Sigmoid colon (tissue), 4 donors: ENCODE results near the gene HOXD11.

Experiments used
- CTCF ChIP-seq, 4 experiments: fragments of 450-650 bp in 3 of 4; fragments of 200-600 bp in 1 of 4; IDR thresholded peaks; one replicate each; pipeline ENCODE4 v1.5.1; 2016 to 2019; ENCODE audit warnings: antibody characterized with exemption in 4 of 4, mild to moderate bottlenecking in 3 of 4, moderate library complexity in 2 of 4
- EP300 ChIP-seq, 4 donors: sonication (generic); formaldehyde crosslinking; IDR thresholded peaks; one replicate each; pipeline ENCODE4 v1.6.1; 2017; ENCODE audit warnings: antibody characterized with exemption in 4 of 4
- POLR2A ChIP-seq, 2 donors: fragments of 450-650 bp; IDR thresholded peaks; one replicate each; pipeline ENCODE4 v1.6.1; 2016; ENCODE audit warnings: antibody characterized with exemption in 2 of 2, mild to moderate bottlenecking in 2 of 2, moderate library complexity in 2 of 2
- POLR2AphosphoS5 ChIP-seq, 4 donors: sonication (generic); formaldehyde crosslinking; IDR thresholded peaks; one replicate each; pipeline ENCODE4 v1.6.1; 2017; ENCODE audit warnings: antibody characterized with exemption in 4 of 4

DNA sequence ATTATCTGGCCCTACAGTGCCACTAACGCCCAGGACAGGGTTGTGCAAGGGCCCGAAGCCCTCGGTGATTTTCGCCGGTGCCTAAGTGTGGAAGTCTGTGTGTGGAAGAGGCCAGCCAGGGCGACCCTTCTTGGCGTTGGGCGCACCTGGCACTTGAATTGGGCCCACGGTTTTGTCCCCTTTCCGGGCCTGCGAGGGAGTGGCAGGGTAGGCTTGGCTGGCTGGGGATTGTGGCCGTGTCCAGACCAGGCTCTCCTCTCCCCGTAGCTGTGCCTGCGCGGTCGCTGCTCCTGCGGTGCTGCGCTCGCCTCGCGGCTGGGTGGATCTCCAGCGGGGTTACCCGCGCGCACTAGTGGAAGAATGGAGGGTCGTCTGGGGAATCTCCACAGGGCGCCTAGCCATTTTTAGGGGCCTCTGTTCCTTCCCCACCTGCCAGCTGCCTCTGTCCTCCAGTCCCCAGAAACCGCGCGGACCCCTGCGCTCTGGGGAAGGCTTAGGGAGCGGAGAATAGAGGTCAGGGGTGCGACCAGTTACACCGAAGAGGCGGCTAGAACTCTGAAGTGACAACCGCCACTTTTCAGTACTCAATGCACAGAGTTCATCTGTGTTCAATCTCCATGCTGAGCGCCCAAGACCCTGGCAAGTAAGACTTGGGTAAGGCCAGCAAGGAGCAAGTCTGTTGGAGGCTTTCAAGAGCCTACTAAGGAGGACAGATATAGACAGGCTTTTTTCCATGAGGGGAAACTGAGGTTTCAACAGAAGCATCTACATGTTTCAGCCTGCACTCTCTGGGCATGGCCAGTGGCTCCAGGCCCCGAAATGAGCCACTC, 39.3 kb upstream of the HOXD11 start:
- TF ChIP-seq CTCF (IDR thresholded peaks at IDR 0.05), result no peak
- TF ChIP-seq POLR2AphosphoS5 (IDR thresholded peaks at IDR 0.05), result no peak
- no peak for TF ChIP-seq POLR2A (IDR thresholded peaks at IDR 0.05)
- TF ChIP-seq EP300 (IDR thresholded peaks at IDR 0.05), result no peak
